Omental fat pad (tissue), 4 donors: ENCODE measurements around the gene AFP. TPM values are rescaled to one million over a fixed set of nuclear protein-coding genes. Genes with fewer than 3 reads are reported as not detected.

ENCODE experiments used
- ATAC-seq: fragments of 150-250 bp; one replicate; pipeline ENCODE4 v1.9.1; 2016; ENCODE audit warnings: mild to moderate bottlenecking, moderate library complexity; ENCODE audit not compliant: low FRiP score
- DNase-seq: peaks from one replicate; pipeline ENCODE4 v3.0.0-alpha.2; 2019; ENCODE audit warnings: low spot score
- CTCF ChIP-seq, 3 donors: fragments of 450-650 bp; IDR thresholded peaks; one replicate each; pipeline ENCODE4 v1.5.1; 2016 to 2017; ENCODE audit warnings: antibody characterized with exemption in 3 of 3, mild to moderate bottlenecking in 3 of 3, moderate library complexity in 2 of 3
- total RNA-seq, 4 donors: library from RNA; depleted of rRNA; stranded (reverse); fragments of >200 nt; gene quantifications; one replicate each; pipeline ENCODE4 v1.1.0, GENCODE V29; 2016

Gene AFP
- total RNA-seq, 4 donors from 2014 or later: not detected

- DNase-seq (no peak), ATAC-seq (no peak)
- TF ChIP-seq CTCF (IDR thresholded peaks at IDR 0.05): no peak
Observed at GRCh38 chr4:73456177-73457022, 20.4 kb downstream of the AFP start.

- TF ChIP-seq CTCF (IDR thresholded peaks at IDR 0.05): no peak
- no peak for ATAC-seq
- DNase-seq: no peak
Observed at GRCh38 chr4:73458184-73459047, 22.4 kb downstream of the AFP start.

- DNase-seq (no peak), ATAC-seq (no peak)
- TF ChIP-seq CTCF (IDR thresholded peaks at IDR 0.05): no peak
Observed at GRCh38 chr4:73459048-73459421, 23.0 kb downstream of the AFP start.

GRCh38 chr4:73460913-73461522 is 25.0 kb downstream of the AFP start:
- TF ChIP-seq CTCF (IDR thresholded peaks at IDR 0.05): no peak
- DNase-seq (no peak), ATAC-seq (no peak)

GRCh38 chr4:73468170-73468569 is 32.1 kb downstream of the AFP start:
- DNase-seq: no peak
- no peak for ATAC-seq
- TF ChIP-seq CTCF (IDR thresholded peaks at IDR 0.05): no peak

- no peak for DNase-seq
- TF ChIP-seq CTCF (IDR thresholded peaks at IDR 0.05): no peak
- ATAC-seq: no peak
Observed at GRCh38 chr4:73470728-73471127, 34.7 kb downstream of the AFP start.
